HG02763 (cell line): ENCODE data around the gene PRICKLE4.
"Not testable (repeated sequence)": the region's sequence is repeated elsewhere in the genome, so short reads cannot be mapped to it uniquely, and the experiment has no call there.

Source experiments
- ATAC-seq: cut with Tn5 transposase; IDR thresholded peaks from one replicate; pipeline ENCODE4 v1.9.1; 2021; ENCODE audit warnings: mild to moderate bottlenecking, moderate library complexity; ENCODE audit not compliant: unreplicated experiment

Gene PRICKLE4

DNA sequence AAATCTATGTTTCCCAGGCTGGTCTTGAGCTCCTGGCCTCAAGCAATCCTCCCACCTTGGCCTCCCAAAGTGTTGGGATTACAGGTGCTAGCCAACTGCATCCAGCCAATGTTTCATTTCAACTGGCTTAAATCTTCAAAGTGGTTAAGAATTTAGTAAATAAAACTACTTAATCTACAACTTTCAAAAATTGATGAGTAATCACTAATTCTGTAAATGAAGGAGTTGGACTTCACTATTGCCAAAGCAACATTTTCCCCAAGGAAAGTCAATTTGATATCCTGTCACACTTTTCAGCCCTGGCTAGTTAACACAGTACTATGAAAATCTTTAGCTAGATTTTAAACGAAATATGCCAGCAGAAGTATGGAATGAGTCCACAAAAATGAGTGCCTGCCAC, 10.7 kb downstream of the PRICKLE4 start:
- ATAC-seq: no peak

DNA sequence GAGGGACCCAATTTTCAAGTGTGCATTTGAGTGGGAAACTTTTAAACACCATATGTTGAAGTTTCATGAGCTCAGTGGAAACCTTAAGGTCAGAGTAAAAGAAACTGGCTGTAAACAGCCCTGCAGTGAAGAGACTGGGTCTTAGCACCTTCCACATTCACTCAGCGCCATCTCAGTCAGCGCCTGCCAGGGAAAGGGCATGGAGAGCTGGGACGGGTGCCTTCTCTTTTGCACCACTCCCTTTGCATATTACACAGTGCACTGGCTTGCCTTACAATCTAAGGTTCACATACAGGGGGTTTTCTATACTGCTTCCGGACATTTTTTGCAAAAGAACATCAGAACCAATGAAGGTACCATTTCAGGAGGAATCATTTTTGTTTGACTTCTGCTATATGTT, 11.4 kb downstream of the PRICKLE4 start:
- ATAC-seq: no peak

DNA sequence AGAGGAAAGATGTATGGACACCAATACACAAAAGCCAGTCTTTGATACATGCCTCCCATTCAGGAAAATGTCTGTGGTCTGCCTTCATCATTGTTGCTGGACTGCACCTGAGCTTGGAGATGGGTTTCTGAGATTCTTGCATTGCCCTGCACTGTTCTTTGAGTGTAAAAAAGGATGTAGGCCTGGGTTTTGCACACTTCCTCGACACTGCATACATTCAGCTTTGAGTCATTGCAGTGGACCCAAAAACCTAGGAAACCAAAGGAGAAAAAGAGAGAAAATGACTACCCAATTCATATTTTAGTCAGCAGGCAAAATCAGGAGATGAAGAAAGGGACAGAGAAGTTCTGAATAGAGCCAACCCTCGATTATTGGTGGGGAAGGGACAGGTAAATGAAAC, 15.9 kb downstream of the PRICKLE4 start:
- no peak for ATAC-seq

DNA sequence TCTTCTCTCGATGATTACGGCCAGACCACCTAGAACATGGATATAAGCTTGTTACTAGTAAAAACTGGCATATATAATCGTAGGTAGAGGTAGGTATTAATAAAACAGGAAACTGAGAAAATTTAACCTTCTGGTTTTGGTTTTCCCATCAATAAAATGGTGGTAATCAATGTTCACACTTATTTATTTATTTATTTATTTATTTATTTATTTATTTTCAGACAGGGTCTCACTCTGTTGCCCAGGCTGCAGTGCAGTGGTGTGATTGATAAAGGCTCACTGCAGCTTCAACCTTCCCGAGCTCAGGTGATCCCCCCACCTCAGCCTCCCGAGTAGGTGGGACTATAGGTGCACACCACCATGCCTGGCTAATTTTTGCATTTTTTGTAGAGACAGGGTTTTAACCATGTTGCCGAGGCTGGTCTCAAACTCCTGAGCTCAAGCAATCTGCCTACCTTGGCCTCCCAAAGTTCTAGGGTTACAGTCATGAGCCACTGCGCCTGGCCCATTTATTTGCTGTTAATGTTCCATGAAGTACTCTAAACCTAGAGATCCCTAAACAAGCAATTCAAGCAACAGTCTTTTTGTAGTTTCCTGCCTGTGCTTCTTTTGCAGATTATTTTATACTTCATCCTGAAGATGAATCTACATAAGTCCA, 18.4 kb downstream of the PRICKLE4 start:
- ATAC-seq: no peak

DNA sequence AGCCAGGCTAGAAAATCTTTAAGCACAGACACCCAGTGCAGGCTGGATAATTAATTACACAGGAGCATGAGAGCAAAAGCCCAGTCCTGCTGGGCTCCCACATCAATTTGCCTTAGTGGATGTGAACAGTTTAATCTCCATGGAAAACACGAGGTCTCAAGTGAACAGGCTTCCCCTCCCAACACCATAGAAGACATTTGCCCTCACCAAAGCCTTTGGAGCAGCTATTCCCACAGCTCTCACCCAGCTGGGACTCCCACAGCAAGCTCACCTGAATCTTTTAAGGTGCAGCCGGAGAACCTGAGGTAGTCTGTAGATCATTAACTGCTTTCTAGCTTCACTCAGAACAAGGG, 19.0 kb downstream of the PRICKLE4 start:
- no peak for ATAC-seq

DNA sequence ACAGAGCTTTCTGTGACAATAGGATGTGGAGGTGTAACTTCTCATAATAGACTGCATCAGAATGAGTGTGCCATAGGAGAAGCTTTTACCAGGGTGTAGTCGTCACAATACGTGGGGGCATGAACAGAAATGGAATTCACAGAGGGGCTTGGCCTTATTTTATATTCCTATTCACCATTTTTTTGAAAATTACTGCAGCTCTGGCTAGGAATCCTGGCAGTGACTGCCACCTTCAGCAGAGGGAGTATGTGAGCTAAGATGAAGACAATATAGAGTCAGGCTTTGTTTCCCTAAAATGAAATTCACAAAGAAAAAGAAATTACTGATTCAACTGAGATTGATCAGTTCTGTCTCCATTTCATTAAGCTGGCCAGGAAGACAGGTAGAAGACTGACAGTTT, 20.8 kb downstream of the PRICKLE4 start:
- no peak for ATAC-seq

DNA sequence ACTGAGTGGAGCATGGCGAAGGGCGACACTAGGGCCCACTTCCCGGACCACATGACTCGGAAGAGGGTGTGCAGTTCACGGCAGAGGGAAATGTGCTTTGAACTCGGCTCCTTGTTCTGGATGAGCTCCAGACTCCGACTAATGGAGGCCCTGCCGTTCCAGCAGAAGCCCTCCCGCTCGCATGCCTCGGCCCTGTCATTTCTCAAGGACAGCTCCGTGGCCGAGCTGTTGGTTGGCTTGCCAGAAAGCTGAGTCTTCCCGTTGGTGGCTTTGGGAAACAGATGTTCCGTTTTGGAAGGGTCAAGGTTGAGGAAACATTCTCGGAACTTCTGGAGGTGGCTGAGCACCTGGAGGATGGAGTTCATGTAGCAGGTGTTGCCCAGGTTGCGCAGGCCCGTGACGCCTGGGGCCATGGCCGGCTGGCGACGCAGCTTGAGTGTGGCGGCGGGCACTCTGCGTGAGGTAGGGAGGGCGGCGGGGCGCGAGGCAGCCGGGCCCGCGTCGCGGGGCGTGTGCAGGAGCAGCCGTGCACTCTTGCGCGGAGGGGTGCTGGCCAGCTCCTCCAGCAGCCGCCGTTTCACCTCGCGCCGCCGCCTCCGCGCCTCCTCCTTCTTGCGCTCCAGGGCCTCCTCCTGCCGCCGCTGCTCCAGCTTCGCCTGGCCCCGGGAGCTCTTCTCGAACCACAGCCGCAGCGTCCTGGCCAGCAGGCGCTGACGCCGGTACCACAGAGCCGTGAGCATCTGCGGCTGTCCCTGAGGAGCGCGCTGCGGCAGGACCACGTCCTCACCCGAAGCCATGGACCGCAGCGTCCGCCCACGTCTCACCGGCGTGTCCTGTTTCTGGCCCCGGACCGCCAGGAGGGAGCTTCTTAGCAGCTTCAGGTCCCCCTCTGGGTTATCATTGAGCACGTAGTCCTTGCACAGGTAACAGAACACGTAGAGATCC, 25.5 kb downstream of the PRICKLE4 start:
- ATAC-seq: no peak

DNA sequence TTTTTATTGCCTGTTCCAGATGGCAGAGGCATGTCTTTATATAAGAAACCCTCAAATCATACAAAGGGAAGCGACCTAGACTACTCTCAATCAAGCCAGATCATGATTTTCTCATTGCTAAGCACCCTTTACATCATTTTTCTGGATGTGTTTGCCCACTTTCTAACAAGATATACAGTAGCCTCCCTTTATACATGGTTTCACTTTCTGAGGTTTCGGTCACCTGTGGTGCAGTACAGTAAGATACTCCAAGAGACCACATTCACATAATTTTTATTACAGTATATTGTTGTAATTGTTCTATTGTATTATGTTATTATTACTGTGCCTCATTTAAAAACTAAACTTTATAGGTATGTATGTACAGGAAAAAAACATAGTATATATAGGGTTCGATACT, 30.5 kb downstream of the PRICKLE4 start:
- no peak for ATAC-seq

DNA sequence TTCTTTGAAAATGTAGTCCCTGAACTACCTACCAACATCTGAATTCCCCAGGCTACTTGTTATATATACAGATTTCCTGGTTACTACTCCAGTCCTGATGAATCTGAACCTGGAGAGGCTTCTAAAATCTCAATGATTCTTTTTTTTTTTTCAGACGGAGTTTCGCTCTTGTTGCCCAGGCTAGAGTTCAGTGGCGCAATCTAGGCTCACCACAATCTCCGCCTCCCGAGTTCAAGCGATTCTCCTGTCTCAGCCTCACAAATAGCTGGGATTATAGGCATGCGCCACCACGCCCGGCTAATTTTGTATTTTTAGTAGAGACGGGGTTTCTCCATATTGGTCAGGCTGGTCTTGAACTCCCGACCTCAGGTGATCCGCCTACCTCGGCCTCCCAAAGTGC, 31.4 kb downstream of the PRICKLE4 start:
- ATAC-seq: not testable (repeated sequence)

DNA sequence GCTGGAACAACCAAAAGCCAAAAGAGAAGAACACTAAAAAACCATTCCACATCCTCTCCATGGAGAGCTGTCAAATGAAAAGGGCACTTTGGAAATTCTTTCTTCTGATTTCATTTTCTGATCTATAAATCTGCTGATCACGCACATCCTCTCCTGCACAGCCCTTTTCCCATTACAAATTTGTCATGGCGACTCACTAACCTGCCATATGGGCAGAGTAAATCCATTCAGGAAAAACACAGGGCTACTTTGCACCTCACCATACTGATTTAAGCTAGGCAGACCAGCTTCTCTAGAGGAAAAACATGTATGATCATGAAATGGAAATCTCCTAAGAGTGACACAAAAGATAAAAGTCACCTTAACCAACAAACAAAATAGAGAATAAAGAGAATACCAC, 32.9 kb downstream of the PRICKLE4 start:
- ATAC-seq: no peak

DNA sequence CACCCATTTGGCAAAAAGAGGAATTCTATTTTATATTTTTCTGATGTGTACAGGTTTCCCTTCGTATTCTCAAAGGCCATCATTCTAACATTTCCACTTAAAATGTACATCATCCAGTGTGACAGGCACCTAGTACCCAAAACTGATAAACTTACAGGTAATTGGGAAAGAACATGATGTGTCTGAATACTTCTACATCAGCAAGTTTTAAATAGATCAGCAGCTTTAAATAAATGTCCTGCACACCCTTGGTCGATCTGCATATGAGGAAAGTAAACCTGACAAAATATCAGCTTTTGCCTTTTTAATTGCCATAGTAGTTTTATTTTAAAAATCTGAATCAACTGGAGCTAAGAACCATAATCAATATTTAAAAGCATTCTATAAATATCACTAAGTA, 33.4 kb downstream of the PRICKLE4 start:
- ATAC-seq: no peak

DNA sequence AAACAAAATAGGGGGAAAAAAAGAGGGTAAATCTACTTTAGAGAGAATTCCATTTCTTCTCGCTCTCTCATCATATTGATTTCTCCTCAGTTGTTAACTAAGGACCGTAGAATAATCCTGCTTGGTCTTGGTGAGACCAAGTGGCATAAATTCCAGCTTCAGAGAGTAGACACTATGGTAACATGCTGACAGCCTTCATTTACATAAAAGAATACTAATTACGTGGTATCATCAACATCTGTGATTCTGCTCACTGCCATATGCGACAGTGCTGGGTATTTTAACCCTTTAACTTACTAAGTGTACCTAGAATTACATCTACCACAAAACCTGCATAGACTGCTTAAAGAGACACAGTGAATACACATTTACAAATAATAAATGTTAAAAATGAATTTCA, 34.0 kb downstream of the PRICKLE4 start:
- no peak for ATAC-seq

DNA sequence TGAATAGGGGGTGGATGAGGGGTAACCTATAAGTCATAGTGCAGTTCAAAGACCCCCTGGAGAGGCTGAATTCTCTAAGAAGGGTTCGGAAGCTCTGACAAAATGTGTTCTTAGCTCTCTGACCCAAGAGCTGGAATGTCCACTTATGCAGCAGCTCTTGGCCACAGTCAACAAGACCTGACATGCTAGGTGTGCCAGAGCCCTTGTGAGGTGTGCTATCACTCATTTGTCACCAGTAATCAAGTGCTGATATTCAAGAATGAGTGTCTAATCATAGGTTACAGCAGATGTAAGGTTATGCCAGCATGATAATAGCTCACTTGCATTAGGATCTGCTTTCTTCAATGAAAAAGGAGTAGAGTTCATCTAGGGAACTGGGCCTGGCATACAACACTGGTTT, 35.0 kb downstream of the PRICKLE4 start:
- ATAC-seq: no peak

DNA sequence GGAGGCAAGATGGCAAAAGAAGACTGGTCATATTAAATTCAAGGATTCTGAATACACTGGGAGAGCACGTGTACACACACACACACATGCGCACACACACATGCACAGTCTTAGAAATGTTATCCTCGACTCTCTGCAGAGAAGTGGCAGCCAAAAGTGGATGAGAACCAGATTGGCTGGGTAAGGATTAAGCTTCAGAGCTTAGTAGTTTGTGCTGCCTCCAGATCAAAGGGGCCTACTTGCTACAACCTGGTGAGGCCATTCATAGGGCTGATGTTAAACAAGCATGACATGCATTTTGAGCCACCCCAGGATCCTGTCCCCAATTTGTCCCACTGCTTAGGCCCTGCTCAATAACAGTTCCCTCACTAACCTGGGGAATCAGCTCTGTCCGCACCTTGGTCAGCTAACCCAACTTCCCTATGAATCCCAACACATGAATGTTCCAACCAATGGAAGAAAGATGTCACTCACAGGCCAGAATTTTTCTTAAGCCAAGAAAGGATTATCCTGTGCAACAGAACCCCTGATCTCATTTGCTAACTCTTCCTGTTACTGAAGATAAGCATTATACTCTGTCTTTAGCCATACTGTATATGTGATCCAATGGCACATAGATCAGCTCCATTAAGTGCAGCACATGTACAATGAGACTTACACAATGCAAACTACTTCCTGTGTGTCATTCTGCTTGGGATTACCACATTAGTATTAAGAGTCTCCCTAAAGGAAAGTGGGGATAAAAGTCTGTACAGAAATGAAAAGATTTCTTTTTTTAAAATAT, 37.9 kb downstream of the PRICKLE4 start:
- ATAC-seq: no peak

DNA sequence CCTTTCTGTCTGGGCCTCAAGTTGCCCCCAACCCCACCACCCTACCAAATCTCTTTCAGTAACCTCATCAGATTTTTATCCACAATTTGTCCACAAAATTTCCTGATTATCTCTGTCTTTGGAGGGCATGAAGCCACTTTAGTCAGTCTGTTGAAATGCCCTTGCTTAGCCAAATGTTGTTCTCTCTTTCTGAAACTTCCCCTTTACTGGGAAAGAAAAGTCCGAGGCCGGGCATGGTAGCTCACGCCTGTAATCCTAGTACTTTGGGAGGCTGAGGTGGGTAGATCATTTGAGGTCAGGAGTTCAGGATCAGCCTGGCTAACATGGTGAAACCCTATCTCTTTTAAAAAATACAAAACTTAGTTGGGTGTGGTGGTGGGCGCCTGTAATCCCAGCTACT, 40.7 kb downstream of the PRICKLE4 start:
- ATAC-seq: no peak

DNA sequence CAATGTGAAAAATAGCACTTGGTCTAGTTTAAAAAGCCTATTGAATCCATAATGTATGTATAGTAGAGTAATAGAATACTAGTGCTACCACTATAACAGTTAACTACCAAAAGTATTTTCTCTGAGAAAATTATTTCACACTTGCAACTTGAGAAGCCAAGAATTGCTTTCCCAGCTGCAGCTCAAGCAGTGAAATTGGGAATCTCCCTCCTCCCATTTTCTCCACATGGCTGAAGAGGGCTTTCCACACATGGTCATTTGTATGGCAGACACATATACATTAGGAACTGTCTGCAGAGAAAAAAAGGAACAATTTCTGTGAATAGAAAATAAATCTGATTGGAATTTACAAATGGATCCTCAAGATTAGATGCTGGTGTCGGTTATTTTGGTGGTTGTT, 41.4 kb downstream of the PRICKLE4 start:
- no peak for ATAC-seq

DNA sequence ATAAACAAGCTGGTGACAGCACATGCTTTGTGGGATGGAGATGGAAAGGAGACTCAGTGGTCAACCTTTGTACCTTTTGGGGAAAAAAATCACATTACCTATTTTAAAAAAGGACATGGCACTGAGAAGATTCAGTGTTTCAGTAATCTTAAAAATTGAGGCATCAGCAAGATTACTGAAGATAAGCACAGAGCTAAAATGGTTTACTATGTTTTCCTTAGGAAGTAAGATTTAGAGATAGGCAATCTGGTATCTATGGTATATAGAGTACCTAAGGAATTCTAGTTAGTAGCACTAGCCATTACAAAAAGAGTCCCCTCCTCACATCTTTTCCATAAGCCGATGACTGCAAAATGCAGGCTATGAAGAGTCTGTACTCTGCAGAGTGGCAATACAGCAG, 42.6 kb downstream of the PRICKLE4 start:
- no peak for ATAC-seq

DNA sequence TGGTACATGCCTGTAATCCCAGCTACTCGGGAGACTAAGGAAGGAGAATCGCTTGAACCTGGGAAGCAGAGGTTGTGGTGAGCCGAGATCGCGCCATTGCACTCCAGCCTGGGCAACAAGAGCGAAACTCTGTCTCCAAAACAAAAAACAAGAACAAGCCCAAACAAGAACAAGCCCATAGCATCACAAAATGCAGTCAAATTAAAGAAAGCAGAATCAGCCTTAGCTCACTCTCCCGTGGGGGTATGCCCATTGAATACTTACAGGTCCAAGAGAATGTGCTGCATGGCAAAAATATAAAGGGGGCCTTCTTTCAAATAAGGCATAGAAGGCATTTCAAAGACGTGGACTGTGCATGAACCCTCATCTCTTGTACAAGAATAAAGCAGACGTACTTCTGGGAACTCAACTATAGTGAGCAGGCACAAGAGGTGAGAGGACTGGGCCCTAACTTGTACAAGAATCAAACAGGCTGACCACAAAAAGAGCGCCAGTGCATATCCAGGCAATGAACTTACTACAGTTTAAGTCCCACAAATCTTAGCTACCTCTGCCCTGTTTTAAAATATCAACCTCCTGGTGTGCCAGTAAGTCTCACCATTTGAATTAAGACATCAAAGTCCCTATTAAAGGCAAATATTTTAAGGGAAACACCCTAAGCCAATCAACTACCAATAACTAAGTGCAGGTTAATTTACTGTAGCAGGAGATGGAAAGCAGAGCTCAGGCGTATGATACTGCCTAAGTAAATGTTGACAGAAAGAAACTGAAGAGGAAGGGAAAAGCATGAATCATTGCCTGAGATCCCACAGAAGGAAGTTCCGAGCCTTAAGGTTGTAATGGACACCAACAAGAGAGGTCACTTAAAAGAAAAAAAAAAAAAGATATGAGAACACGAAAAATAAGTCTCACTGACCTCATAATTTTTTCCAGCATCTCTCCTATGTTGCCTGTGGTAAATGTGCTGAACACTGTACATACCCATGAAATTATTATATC, 44.3 kb downstream of the PRICKLE4 start:
- no peak for ATAC-seq

DNA sequence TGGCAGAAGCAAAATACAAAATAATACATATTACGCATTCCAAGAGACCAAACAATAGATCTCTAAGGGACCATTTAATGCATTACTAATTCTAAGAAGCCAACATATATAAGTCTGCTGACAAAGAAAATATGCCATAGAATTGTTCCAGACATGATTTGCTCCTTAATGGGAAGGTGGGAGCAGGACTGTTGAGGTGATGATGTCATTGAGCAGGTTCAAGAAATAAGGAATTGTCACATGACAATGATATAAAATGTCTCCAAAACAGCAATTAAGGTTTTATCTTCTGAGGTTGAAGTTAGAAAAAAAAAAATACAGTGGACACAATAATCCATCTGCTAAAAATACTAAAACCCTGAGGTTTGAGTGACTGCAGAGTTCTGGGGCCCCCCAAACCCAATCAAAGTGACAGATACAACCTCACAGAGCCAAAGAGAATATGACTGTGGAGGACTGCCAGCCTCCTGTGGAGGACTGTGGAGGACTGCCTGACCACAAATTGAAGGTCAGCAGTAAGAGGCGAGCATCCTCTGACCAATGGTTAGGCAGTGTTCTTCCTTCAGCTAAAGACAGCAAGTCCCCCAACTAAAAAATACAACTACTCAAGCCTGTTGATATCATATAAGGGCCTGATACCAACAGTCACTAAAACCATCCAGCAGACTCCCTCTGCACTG, 45.9 kb downstream of the PRICKLE4 start:
- ATAC-seq: no peak

DNA sequence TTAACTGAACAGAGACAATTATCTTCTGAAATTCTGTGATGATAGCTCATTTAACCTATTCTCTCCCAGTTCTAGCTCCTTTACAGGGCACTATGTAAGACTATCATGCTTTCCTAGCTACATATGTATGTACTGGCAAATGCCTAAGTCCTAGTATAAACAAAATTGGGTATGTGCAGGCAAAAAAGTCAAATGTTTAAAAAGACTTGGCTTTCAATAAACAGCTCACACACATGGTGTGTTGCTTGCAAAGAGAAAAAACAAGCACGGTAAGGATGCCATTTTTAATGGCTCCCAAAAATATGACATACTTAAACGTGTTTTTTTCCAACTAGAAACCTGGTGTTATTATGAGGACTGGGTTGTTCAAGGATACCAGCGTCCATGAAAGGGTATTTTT, 51.7 kb downstream of the PRICKLE4 start:
- ATAC-seq: no peak
